HuH-7.5 (cell line): ENCODE data around the gene RAP1GAP2.
"Not testable (repeated sequence)": the region's sequence is repeated elsewhere in the genome, so short reads cannot be mapped to it uniquely, and the experiment has no call there.

ENCODE experiments used
- DNase-seq: peaks from one replicate; pipeline ENCODE4 v3.0.0; 2011; ENCODE audit warnings: low spot score

The RAP1GAP2 gene

GRCh38 chr17:2796164-2797125, at the start of gene RAP1GAP2:
RAP1GAP2 (plus strand) TSS chr17:2796438; CDS start chr17:2796528, 90 bp downstream.
- DNase-seq, result no peak

GRCh38 chr17:2749058-2749783, 47.0 kb upstream of the RAP1GAP2 start, which contains the start of gene CCDC92B:
CCDC92B (minus strand) TSS chr17:2749652; CDS start chr17:2735145, 14,507 bp downstream.
- DNase-seq, result no peak

- peak; percentile 83 for DNase-seq
These were observed 46.5 kb upstream of the RAP1GAP2 start for GRCh38 chr17:2749784-2750181.

- DNase-seq, result no peak
These were observed 45.5 kb upstream of the RAP1GAP2 start for GRCh38 chr17:2750721-2751120.

GRCh38 chr17:2751491-2751890, 44.7 kb upstream of the RAP1GAP2 start:
- DNase-seq, result no peak

GRCh38 chr17:2755891-2756724, 40.1 kb upstream of the RAP1GAP2 start:
- no peak for DNase-seq

- DNase-seq, result no peak
These were observed 37.4 kb upstream of the RAP1GAP2 start for GRCh38 chr17:2758870-2759269.

- no peak for DNase-seq
These were observed 26.1 kb upstream of the RAP1GAP2 start for GRCh38 chr17:2770129-2770528.

- DNase-seq, result no peak
These were observed 21.0 kb upstream of the RAP1GAP2 start for GRCh38 chr17:2775206-2775605.

GRCh38 chr17:2776589-2777241, 19.5 kb upstream of the RAP1GAP2 start:
- peak; percentile 38 for DNase-seq

GRCh38 chr17:2777242-2777867, 18.9 kb upstream of the RAP1GAP2 start:
- no peak for DNase-seq

- no peak for DNase-seq
These were observed 17.7 kb upstream of the RAP1GAP2 start for GRCh38 chr17:2778489-2778888.

GRCh38 chr17:2779545-2779944, 16.7 kb upstream of the RAP1GAP2 start:
- no peak for DNase-seq

- DNase-seq, result no peak
These were observed 16.0 kb upstream of the RAP1GAP2 start for GRCh38 chr17:2780256-2780655.

GRCh38 chr17:2780931-2781454, 15.2 kb upstream of the RAP1GAP2 start:
- no peak for DNase-seq

- not testable (repeated sequence) for DNase-seq
These were observed 14.6 kb upstream of the RAP1GAP2 start for GRCh38 chr17:2781598-2781997.

- no peak for DNase-seq
These were observed 14.2 kb upstream of the RAP1GAP2 start for GRCh38 chr17:2782055-2782454.

GRCh38 chr17:2783310-2784030, 12.8 kb upstream of the RAP1GAP2 start:
- DNase-seq, result no peak

- no peak for DNase-seq
These were observed 11.4 kb upstream of the RAP1GAP2 start for GRCh38 chr17:2784864-2785263.

- DNase-seq, result not testable (repeated sequence)
These were observed 10.9 kb upstream of the RAP1GAP2 start for GRCh38 chr17:2785376-2785775.
